ENCODE results near the gene SETD1A. TPM values are rescaled to one million over a fixed set of nuclear protein-coding genes. Genes with fewer than 3 reads are reported as not detected.

Gene SETD1A
- total RNA-seq, 2 donors from 2014 or later, result 23.8 to 25.0 TPM

DNA sequence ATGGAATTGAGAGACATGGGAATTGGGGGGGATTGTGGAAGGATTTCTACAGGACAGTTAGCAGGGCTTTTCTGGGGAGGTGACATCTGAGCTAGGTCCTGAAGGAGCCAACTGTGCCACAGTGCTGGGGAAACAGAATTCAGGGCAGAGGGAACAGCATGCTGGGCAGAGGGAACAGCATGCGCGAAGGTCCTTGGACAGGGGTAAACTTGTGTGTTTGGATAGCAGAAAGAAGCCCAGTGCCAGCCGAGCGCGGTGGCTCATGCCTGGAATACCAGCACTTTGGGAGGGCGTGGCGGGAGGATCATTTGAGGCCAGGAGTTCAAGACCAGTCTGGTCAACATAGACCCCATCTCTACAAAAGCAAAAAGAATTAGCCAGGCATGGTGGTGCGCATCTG, 49.0 kb downstream of the SETD1A start:
- Mint-ChIP-seq H3K9me3 (no peaks in the 10 kb centered on the region), H3K4me3 (no peak overlapping the region), H3K27me3 (ENCODE audit: insufficient read depth) (peaks cover 16% of the 10 kb centered on the region), H3K27ac (no peak overlapping the region), H3K4me1 (peaks cover 6% of the 10 kb centered on the region), H3K36me3 (ENCODE audit: low read depth) (no peaks in the 10 kb centered on the region)
- no peak overlapping the region for H3K27ac ChIP-seq (ENCODE audit: low read depth, low read length)
- H3K36me3 ChIP-seq (ENCODE audit: control insufficient read depth, insufficient read depth, low read length), result no peaks in the 10 kb centered on the region
- peaks cover 8% of the 10 kb centered on the region for H3K27me3 ChIP-seq (ENCODE audit: control insufficient read depth, insufficient read depth, low read length, poor library complexity, severe bottlenecking)
- no peak for DNase-seq
- TF ChIP-seq CTCF (conservative IDR thresholded peaks at IDR 0.05), result no peak
- H3K9ac ChIP-seq (ENCODE audit: extremely low read depth, low read length, poor library complexity, severe bottlenecking), result no peak overlapping the region
- no peaks in the 10 kb centered on the region for H3K9me3 ChIP-seq (ENCODE audit: control insufficient read depth, low read length)
- no peaks in the 10 kb centered on the region for H3K4me1 ChIP-seq (ENCODE audit: control insufficient read depth, insufficient read depth, low read length)
- 93% methylated on average over 6 to 8 of the region's 8 CpGs for WGBS, 2 experiments (ENCODE audit: insufficient coverage in 1 of 2, insufficient read length in 1 of 2)
- no peak overlapping the region for H3K4me3 ChIP-seq (ENCODE audit: low read length)

DNA sequence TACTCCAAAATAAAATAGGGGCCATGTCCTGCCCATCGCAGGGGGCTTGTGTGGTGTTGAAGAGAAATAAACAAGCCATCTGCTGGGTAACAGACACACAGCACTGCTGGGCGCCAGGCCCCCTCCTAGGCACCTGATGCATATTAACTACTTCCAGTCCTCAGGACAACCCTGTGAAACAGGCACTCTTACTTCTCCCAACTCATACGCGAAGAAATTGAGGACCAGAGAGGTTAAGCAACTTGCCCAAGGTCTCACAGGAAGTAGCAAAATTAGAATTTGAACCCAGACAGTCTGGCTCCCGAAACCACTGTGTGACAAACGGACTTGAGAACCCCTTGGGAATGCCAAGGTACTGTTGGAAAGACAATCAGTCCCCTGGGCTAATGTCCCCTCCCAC, 50.1 kb downstream of the SETD1A start:
- Histone ChIP-seq H3K4me1 (ENCODE audit: control insufficient read depth, insufficient read depth, low read length) (no peaks in the 10 kb centered on the region), H3K36me3 (ENCODE audit: control insufficient read depth, insufficient read depth, low read length) (no peaks in the 10 kb centered on the region), H3K9me3 (ENCODE audit: control insufficient read depth, low read length) (no peaks in the 10 kb centered on the region), H3K9ac (ENCODE audit: extremely low read depth, low read length, poor library complexity, severe bottlenecking) (no peak overlapping the region), H3K27ac (ENCODE audit: low read depth, low read length) (no peak overlapping the region), H3K4me3 (ENCODE audit: low read length) (no peak overlapping the region), H3K27me3 (ENCODE audit: control insufficient read depth, insufficient read depth, low read length, poor library complexity, severe bottlenecking) (peaks cover 19% of the 10 kb centered on the region)
- no peak for DNase-seq
- Mint-ChIP-seq H3K27me3 (ENCODE audit: insufficient read depth) (peaks cover 25% of the 10 kb centered on the region), H3K4me3 (no peak overlapping the region), H3K36me3 (ENCODE audit: low read depth) (no peaks in the 10 kb centered on the region), H3K9me3 (no peaks in the 10 kb centered on the region), H3K27ac (no peak overlapping the region), H3K4me1 (peaks cover 6% of the 10 kb centered on the region)
- no peak for TF ChIP-seq CTCF (conservative IDR thresholded peaks at IDR 0.05)
- 69 to 74% methylated on average over 4 to 6 of the region's 6 CpGs for WGBS, 2 experiments (ENCODE audit: insufficient coverage in 1 of 2, insufficient read length in 1 of 2)

- Histone ChIP-seq H3K9ac (ENCODE audit: extremely low read depth, low read length, poor library complexity, severe bottlenecking) (no peak overlapping the region), H3K36me3 (ENCODE audit: control insufficient read depth, insufficient read depth, low read length) (no peaks in the 10 kb centered on the region), H3K4me1 (ENCODE audit: control insufficient read depth, insufficient read depth, low read length) (no peaks in the 10 kb centered on the region), H3K27me3 (ENCODE audit: control insufficient read depth, insufficient read depth, low read length, poor library complexity, severe bottlenecking) (peaks cover 20% of the 10 kb centered on the region), H3K4me3 (ENCODE audit: low read length) (no peak overlapping the region), H3K9me3 (ENCODE audit: control insufficient read depth, low read length) (no peaks in the 10 kb centered on the region), H3K27ac (ENCODE audit: low read depth, low read length) (no peak overlapping the region)
- no peak for DNase-seq
- peaks cover 30% of the 10 kb centered on the region for H3K27me3 Mint-ChIP-seq (ENCODE audit: insufficient read depth)
- TF ChIP-seq CTCF (conservative IDR thresholded peaks at IDR 0.05), result no peak
- H3K36me3 Mint-ChIP-seq (ENCODE audit: low read depth), result no peaks in the 10 kb centered on the region
- no peaks in the 10 kb centered on the region for H3K9me3 Mint-ChIP-seq
- no peak overlapping the region for H3K4me3 Mint-ChIP-seq
- WGBS, 2 experiments (ENCODE audit: insufficient coverage in 1 of 2, insufficient read length in 1 of 2), result 83 to 100% methylated on average over 1 to 6 of the region's 6 CpGs
- peaks cover 6% of the 10 kb centered on the region for H3K4me1 Mint-ChIP-seq
- no peak overlapping the region for H3K27ac Mint-ChIP-seq
Observed at GRCh38 chr16:31008149-31008548, 50.6 kb downstream of the SETD1A start.

All from endodermal cell (in vitro differentiated cells).